ENCODE results near the gene PAK4. TPM values are rescaled to one million over a fixed set of nuclear protein-coding genes. Genes with fewer than 3 reads are reported as not detected.

Gene PAK4
- total and polyA plus RNA-seq, 8 donors, result 19.4 to 38.4 (median 29.4) TPM

GRCh38 chr19:39188960-39189359 is 63.4 kb downstream of the PAK4 start:
- no peak overlapping the region for H3K4me3 ChIP-seq
- H3K4me1 ChIP-seq, result peaks cover 0 to 5% (median 3%) of the 10 kb centered on the region in 3 donors
- intact Hi-C loops (cut with DNase I), result loop anchor here in 2 of 3 donors (5.0 to 10.0 kb wide), 2 partner anchors 54 to 57 kb away; no protein-coding TSS in a partner anchor
- H3K27me3 ChIP-seq, result no peaks in the 10 kb centered on the region
- DNase-seq, result no peak
- H3K36me3 ChIP-seq, result no peaks in the 10 kb centered on the region
- FAIRE-seq, result no peak
- no peak overlapping the region for H3K27ac ChIP-seq
- WGBS, 2 donors, result 57 to 63% methylated on average over 6 of the region's 6 CpGs
- TF ChIP-seq, protein P1, sequence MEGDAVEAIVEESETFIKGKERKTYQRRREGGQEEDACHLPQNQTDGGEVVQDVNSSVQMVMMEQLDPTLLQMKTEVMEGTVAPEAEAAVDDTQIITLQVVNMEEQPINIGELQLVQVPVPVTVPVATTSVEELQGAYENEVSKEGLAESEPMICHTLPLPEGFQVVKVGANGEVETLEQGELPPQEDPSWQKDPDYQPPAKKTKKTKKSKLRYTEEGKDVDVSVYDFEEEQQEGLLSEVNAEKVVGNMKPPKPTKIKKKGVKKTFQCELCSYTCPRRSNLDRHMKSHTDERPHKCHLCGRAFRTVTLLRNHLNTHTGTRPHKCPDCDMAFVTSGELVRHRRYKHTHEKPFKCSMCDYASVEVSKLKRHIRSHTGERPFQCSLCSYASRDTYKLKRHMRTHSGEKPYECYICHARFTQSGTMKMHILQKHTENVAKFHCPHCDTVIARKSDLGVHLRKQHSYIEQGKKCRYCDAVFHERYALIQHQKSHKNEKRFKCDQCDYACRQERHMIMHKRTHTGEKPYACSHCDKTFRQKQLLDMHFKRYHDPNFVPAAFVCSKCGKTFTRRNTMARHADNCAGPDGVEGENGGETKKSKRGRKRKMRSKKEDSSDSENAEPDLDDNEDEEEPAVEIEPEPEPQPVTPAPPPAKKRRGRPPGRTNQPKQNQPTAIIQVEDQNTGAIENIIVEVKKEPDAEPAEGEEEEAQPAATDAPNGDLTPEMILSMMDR (IDR thresholded peaks at IDR 0.05), result no peak
- no peaks in the 10 kb centered on the region for H3K9me3 ChIP-seq
- ATAC-seq, result no peak

DNA sequence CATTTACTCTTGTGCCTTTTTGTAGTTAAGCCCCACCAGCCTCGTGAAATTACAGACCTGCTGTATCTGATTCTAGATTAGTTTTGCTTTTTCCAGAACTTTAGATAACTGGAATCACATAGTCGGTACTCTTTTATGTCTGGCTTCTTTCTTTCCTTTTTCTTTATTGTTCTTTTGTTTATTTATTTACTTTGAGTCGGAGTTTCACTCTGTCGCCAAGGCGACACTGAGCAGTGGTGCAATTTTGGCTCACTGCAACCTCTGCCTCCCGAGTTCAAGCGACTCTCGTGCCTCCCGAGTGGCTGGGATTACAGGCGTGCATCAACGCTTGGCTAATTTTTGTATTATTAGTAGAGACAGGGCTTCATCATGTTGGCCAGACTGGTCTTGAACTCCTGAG is 65.2 kb downstream of the PAK4 start:
- TF ChIP-seq, protein P1 (IDR thresholded peaks at IDR 0.05), result no peak
- DNase-seq (no peak), FAIRE-seq (no peak), ATAC-seq (no peak)
- intact Hi-C loops (cut with DNase I), result no loop called here
- WGBS, 2 donors, result 54 to 57% methylated on average over 11 of the region's 11 CpGs
- Histone ChIP-seq H3K27ac (no peak overlapping the region), H3K4me3 (no peak overlapping the region), H3K36me3 (no peaks in the 10 kb centered on the region), H3K9me3 (no peaks in the 10 kb centered on the region), H3K4me1 (peaks cover under 1 to 9% (median 4%) of the 10 kb centered on the region in 3 donors), H3K27me3 (no peaks in the 10 kb centered on the region)

DNA sequence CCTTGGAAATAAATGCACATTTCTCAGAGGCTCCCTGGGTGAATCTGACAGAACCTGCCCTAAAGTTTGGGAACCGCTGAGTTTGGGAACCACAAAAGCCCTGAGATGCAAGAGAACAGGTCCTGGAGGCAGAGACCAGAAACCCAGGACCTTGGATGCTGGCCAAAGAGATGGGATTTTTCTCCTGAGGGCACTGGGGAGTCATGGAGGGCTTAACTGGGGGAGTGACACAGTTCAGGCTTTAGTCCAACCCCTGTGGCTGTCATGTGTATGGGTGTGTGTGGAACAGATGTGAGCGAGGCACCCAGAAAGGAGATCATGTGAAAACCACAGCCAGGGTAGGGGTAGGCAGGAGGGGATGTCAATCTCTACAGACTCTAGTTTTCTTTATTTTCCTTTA is 67.3 kb downstream of the PAK4 start:
- H3K27me3 ChIP-seq, result no peaks in the 10 kb centered on the region
- H3K4me3 ChIP-seq, result no peak overlapping the region
- FAIRE-seq (no peak), ATAC-seq (no peak), DNase-seq (no peak)
- intact Hi-C loops (cut with DNase I), result no loop called here
- WGBS, 2 donors, result 90 to 96% methylated on average over 2 of the region's 2 CpGs
- peaks cover 7 to 22% (median 10%) of the 10 kb centered on the region in 3 donors for H3K4me1 ChIP-seq
- no peaks in the 10 kb centered on the region for H3K9me3 ChIP-seq
- TF ChIP-seq, protein P1 (IDR thresholded peaks at IDR 0.05), result no peak
- H3K36me3 ChIP-seq, result no peaks in the 10 kb centered on the region
- no peak overlapping the region for H3K27ac ChIP-seq

DNA sequence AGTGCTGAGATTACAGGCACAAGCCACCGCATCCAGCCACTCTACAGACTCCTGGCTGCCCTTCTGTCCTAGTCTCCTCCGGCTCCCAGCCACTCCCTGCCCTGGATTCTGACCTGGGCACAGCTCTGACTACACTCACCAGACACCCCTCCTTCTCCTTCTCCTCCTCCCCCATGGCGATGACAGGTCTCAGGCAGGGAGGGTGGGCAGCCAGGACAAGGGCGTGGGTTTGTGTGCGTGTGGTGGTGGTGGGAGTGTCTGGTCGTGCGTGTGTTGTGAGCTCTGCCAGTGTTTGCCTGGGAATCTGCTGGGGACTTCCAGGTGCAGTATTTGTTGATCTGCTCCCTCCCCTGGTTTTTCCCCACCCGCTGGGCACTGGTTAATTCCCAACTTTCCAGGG is 68.2 kb downstream of the PAK4 start:
- Histone ChIP-seq H3K36me3 (no peaks in the 10 kb centered on the region), H3K4me1 (peaks cover 7 to 24% (median 10%) of the 10 kb centered on the region in 3 donors), H3K27me3 (no peaks in the 10 kb centered on the region), H3K27ac (peak overlapping the region; percentile 19 to 73 (median 30)), H3K4me3 (no peak overlapping the region), H3K9me3 (no peaks in the 10 kb centered on the region)
- 3 to 7% methylated on average over 8 of the region's 8 CpGs for WGBS, 2 donors
- intact Hi-C loops (cut with DNase I), result no loop called here
- TF ChIP-seq, protein P1 (IDR thresholded peaks at IDR 0.05), result no peak
- peak; percentile 68 to 89 (median 82) for DNase-seq
- peak; percentile 38 to 75 (median 66) for ATAC-seq
- no peak for FAIRE-seq

DNA sequence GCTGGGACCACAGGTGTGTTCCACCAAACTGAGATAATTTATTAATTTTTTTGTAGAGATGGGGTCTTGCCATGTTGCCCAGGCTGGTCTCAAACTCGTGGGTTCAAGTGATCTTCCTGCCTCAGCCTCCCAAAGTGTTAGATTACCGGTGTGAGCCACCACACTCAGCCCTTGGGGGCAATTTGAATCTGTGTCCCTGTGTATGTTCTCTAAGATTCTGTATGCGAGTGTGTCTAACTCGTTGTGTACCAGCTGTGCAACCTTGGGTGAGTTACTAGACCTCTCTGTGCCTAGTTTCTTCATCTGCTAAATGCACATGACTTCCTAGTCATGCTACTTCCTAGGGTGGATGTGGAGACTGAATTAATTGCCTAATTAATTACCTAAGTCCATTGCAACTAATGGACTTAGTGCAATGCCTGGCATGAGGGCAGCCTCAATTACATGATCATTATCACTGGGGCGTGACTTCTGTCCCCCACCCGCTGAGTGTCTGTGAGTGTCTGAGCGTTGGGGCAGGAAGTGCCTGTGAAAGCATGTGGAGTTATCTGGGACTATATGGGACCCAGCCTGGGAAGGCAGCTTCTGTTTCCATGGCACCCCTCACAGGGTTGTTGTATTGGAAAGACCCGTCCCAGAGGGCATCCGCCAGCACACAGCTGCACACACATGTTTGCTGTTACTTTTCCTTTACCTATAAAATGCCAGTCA is 69.4 kb downstream of the PAK4 start:
- FAIRE-seq, result no peak
- no peaks in the 10 kb centered on the region for H3K9me3 ChIP-seq
- H3K4me3 ChIP-seq, result no peak overlapping the region
- H3K36me3 ChIP-seq, result no peaks in the 10 kb centered on the region
- H3K27me3 ChIP-seq, result no peaks in the 10 kb centered on the region
- peak overlapping the region; percentile 38 to 60 (median 54) for H3K27ac ChIP-seq
- WGBS, 2 donors, result 38 to 41% methylated on average over 9 of the region's 9 CpGs
- peak in 2 of 6 donors; percentile 33 to 69 for DNase-seq
- ATAC-seq, result peak in 3 of 4 donors; percentile 5 to 10 (median 9)
- intact Hi-C loops (cut with DNase I), result no loop called here
- H3K4me1 ChIP-seq, result peaks cover 7 to 24% (median 10%) of the 10 kb centered on the region in 3 donors
- TF ChIP-seq, protein P1 (IDR thresholded peaks at IDR 0.05), result no peak
